ENCODE data around the gene MAD1L1. TPM values are rescaled to one million over a fixed set of nuclear protein-coding genes. Genes with fewer than 3 reads are reported as not detected.

The MAD1L1 gene
- total RNA-seq, 3 donors from 2014 or later, result 25.3 to 31.2 (median 26.2) TPM

GRCh38 chr7:2248984-2249694 is 16.4 kb upstream of the MAD1L1 start:
- no peaks in the 10 kb centered on the region for H3K36me3 ChIP-seq (ENCODE audit: low read depth)
- peak; percentile 54 for ATAC-seq

GRCh38 chr7:2247141-2247995 is 14.6 kb upstream of the MAD1L1 start:
- no peak overlapping the region for H3K4me3 ChIP-seq
- H3K9me3 ChIP-seq, result no peaks in the 10 kb centered on the region
- peak; percentile 37 for TF ChIP-seq CTCF (IDR thresholded peaks at IDR 0.05)
- no peak for DNase-seq
- H3K4me1 ChIP-seq (ENCODE audit: low read depth), result peaks cover 6% of the 10 kb centered on the region
- peak; percentile 27 for ATAC-seq
- intact Hi-C loops (cut with DNase I, micrococcal nuclease), result loop anchor here in 1 of 2 donors (10.0 kb wide), 1 partner anchor 97 kb away; no protein-coding TSS in a partner anchor
- no peaks in the 10 kb centered on the region for H3K36me3 ChIP-seq (ENCODE audit: low read depth)

More at GRCh38 chr7:2248984-2249694, 16.4 kb upstream of the MAD1L1 start:
- intact Hi-C loops (cut with DNase I, micrococcal nuclease), result loop anchor here in 1 of 2 donors (10.0 kb wide), 1 partner anchor 96 kb away; no protein-coding TSS in a partner anchor
- no peak overlapping the region for H3K4me3 ChIP-seq
- no peak for TF ChIP-seq CTCF (IDR thresholded peaks at IDR 0.05)
- DNase-seq, result peak in 2 of 3 donors; percentile 47 to 53
- no peaks in the 10 kb centered on the region for H3K9me3 ChIP-seq
- H3K4me1 ChIP-seq (ENCODE audit: low read depth), result no peaks in the 10 kb centered on the region

GRCh38 chr7:2245883-2246675 is 13.3 kb upstream of the MAD1L1 start:
- no peak for TF ChIP-seq CTCF (IDR thresholded peaks at IDR 0.05)
- ATAC-seq, result no peak
- no peaks in the 10 kb centered on the region for H3K9me3 ChIP-seq
- peak in 1 of 3 donors; percentile 29 for DNase-seq
- H3K4me3 ChIP-seq, result no peak overlapping the region
- H3K4me1 ChIP-seq (ENCODE audit: low read depth), result peaks cover 10% of the 10 kb centered on the region
- no peaks in the 10 kb centered on the region for H3K36me3 ChIP-seq (ENCODE audit: low read depth)
- intact Hi-C loops (cut with DNase I, micrococcal nuclease), result loop anchor here in 1 of 2 donors (10.0 kb wide), 1 partner anchor 99 kb away; no protein-coding TSS in a partner anchor

- Histone ChIP-seq H3K9me3 (no peaks in the 10 kb centered on the region), H3K36me3 (ENCODE audit: low read depth) (no peaks in the 10 kb centered on the region), H3K4me3 (no peak overlapping the region), H3K4me1 (ENCODE audit: low read depth) (peaks cover 16% of the 10 kb centered on the region)
- no peak for TF ChIP-seq CTCF (IDR thresholded peaks at IDR 0.05)
- ATAC-seq (no peak), DNase-seq (no peak)
- intact Hi-C loops (cut with DNase I, micrococcal nuclease), result loop anchor here (5.0 to 10.0 kb wide), 2 partner anchors 98 to 100 kb away; no protein-coding TSS in a partner anchor
Observed at GRCh38 chr7:2244404-2244995, 11.8 kb upstream of the MAD1L1 start.

GRCh38 chr7:2243458-2243857 is 10.7 kb upstream of the MAD1L1 start:
- Histone ChIP-seq H3K9me3 (no peaks in the 10 kb centered on the region), H3K4me3 (no peak overlapping the region), H3K4me1 (ENCODE audit: low read depth) (peaks cover 16% of the 10 kb centered on the region), H3K36me3 (ENCODE audit: low read depth) (no peaks in the 10 kb centered on the region)
- intact Hi-C loops (cut with DNase I, micrococcal nuclease), result loop anchor here (5.0 to 10.0 kb wide), 2 partner anchors 99 to 101 kb away; no protein-coding TSS in a partner anchor
- DNase-seq (no peak), ATAC-seq (no peak)
- TF ChIP-seq CTCF (IDR thresholded peaks at IDR 0.05), result no peak
